ENCODE results near the gene ZMYM4. TPM values are rescaled to one million over a fixed set of nuclear protein-coding genes. Genes with fewer than 3 reads are reported as not detected.

The ZMYM4 gene
- total and polyA plus RNA-seq, 4 donors = 43.6 to 67.3 (median 56.1) TPM

Small RNAs within 50 kb of the gene (small RNA-seq; reads per million reads assigned to genes)
- gene RF00091 (ENCODE audit: low replicate concordance) = not detected

Other genes starting within 250 kb of the ZMYM4 start
- gene ZMYM6, start 236.8 kb upstream of the ZMYM4 start, total RNA-seq = 10 to 100 TPM; 14.1 to 31.0 TPM
- gene ZMYM6, start 236.8 kb upstream of the ZMYM4 start, polyA plus RNA-seq (ENCODE audit: insufficient read length in 2 of 2) = 10 to 100 TPM; 14.5 to 17.7 TPM
- gene ZMYM1, start 189.3 kb upstream of the ZMYM4 start, total RNA-seq = 10 to 100 TPM; 17.3 to 38.8 TPM
- gene ZMYM1, start 189.3 kb upstream of the ZMYM4 start, polyA plus RNA-seq (ENCODE audit: insufficient read length in 2 of 2) = 10 to 100 TPM; 12.6 to 15.0 TPM
- 100 to 1,000 TPM; 241 to 385 TPM for gene SFPQ, start 75.6 kb upstream of the ZMYM4 start, total RNA-seq
- 100 to 1,000 TPM; 552 to 635 TPM for gene SFPQ, start 75.6 kb upstream of the ZMYM4 start, polyA plus RNA-seq (ENCODE audit: insufficient read length in 2 of 2)